Measurements from ENCODE around the gene PROB1. TPM values are rescaled to one million over a fixed set of nuclear protein-coding genes. Genes with fewer than 3 reads are reported as not detected.

Gene PROB1
- total RNA-seq, 1 experiment from 2014 or later, result 0.53 TPM

Other genes starting within 250 kb of the PROB1 start
- gene SIL1, start 196.7 kb downstream of the PROB1 start, total RNA-seq (2014; rRNA removed; shearing (Covaris generic)), result 60.4 TPM in 2 replicates
- 333 and 368 TPM in 2 replicates for gene MATR3, start 101.4 kb downstream of the PROB1 start, total RNA-seq (2014; rRNA removed; shearing (Covaris generic))
- gene PAIP2, start 53.2 kb downstream of the PROB1 start, total RNA-seq (2014; rRNA removed; shearing (Covaris generic)), result 88.1 and 89.9 TPM in 2 replicates
- gene SLC23A1, start 11.8 kb downstream of the PROB1 start, total RNA-seq (2014; rRNA removed; shearing (Covaris generic)), result not detected in 2 replicates
- not detected in 2 replicates for gene MZB1, start 5.2 kb downstream of the PROB1 start, total RNA-seq (2014; rRNA removed; shearing (Covaris generic))
- gene SPATA24, start 9.0 kb upstream of the PROB1 start, total RNA-seq (2014; rRNA removed; shearing (Covaris generic)), result 9.9 and 18.7 TPM in 2 replicates
- gene DNAJC18, start 44.4 kb upstream of the PROB1 start, total RNA-seq (2014; rRNA removed; shearing (Covaris generic)), result 6.4 and 8.2 TPM in 2 replicates
- gene ECSCR, start 67.6 kb upstream of the PROB1 start, total RNA-seq (2014; rRNA removed; shearing (Covaris generic)), result 0.62 and 1.8 TPM in 2 replicates
- not detected in 2 replicates for gene SMIM33, start 75.9 kb upstream of the PROB1 start, total RNA-seq (2014; rRNA removed; shearing (Covaris generic))
- gene STING1, start 87.7 kb upstream of the PROB1 start, total RNA-seq (2014; rRNA removed; shearing (Covaris generic)), result 32.2 and 39.0 TPM in 2 replicates
- gene UBE2D2, start 166.2 kb upstream of the PROB1 start, total RNA-seq (2014; rRNA removed; shearing (Covaris generic)), result 120 and 131 TPM in 2 replicates